K562 (cell line): ENCODE results near the gene MMP24OS. TPM values are rescaled to one million over a fixed set of nuclear protein-coding genes. Genes with fewer than 3 reads are reported as not detected.

Source experiments
- ATAC-seq: fragments of 200-7000 bp; cut with Tn5 transposase; 3 replicates; pipeline ENCODE4 v1.9.1; 2020; ENCODE audit warnings: moderate library complexity
- BruUV-seq: library from RNA; stranded (reverse); fragments of 400-500 nt; replicated peaks from 2 replicates; lab custom pipeline; 2021; lab: Mats Ljungman, UMichigan
- CTCF ChIA-PET: fragments of 300-600 bp; formaldehyde crosslinking; extraction: SDS; loops from one replicate; lab custom pipeline; 2021; ENCODE audit warnings: low intra/inter-chr PET ratio; lab: Yijun Ruan, JAX
- POLR2A ChIA-PET: fragments of 300-600, 350-650 bp; sonication (Branson Sonifier 250); formaldehyde crosslinking; extraction: SDS; loops from one replicate; lab custom pipeline; 2021; ENCODE audit warnings: antibody characterized with exemption, inconsistent platforms; lab: Yijun Ruan, JAX
- DNase-seq, 4 experiments: peaks; one replicate each; pipeline versions ENCODE4 v3.0.0 to v3.0.0-alpha.2; 2011 to 2018; ENCODE audit warnings: low spot score in 3 of 4, mixed read lengths in 3 of 4; ENCODE audit errors: extremely low read depth in 1 of 4
- FAIRE-seq: peaks from 2 replicates; lab custom pipeline; 2011; peaks lifted over from hg19 to GRCh38; lab: Jason Lieb, UNC
- H2AFZ ChIP-seq: 2 replicates; pipeline ENCODE4 v1.6.0; 2011; ENCODE audit warnings: low read depth, low read length, control low read depth, inconsistent platforms
- H3K27ac ChIP-seq: fragments of 200-600 bp; 3 replicates; pipeline ENCODE4 v1.8.0; 2011; ENCODE audit warnings: low read depth, mild to moderate bottlenecking, control low read depth, inconsistent platforms, low read length, moderate library complexity, mixed read lengths; ENCODE audit errors: extremely low read depth
- H3K27me3 ChIP-seq, 2 experiments: fragments of 300-600 bp in 1 of 2; 2 replicates in 1 of 2; 3 replicates in 1 of 2; pipeline versions ENCODE4 v1.6.0 to v1.8.0; 2011; ENCODE audit warnings: inconsistent platforms in 2 of 2, low read length in 2 of 2, mild to moderate bottlenecking in 1 of 2, mixed read lengths in 1 of 2, moderate library complexity in 1 of 2; ENCODE audit not compliant: control insufficient read depth in 2 of 2, insufficient read depth in 2 of 2
- H3K36me3 ChIP-seq: fragments of 300-600 bp; 3 replicates; pipeline ENCODE4 v1.8.0; 2011; ENCODE audit warnings: mild to moderate bottlenecking, low read length, inconsistent platforms; ENCODE audit not compliant: control insufficient read depth, insufficient read depth
- H3K4me1 ChIP-seq, 2 experiments: fragments of 200-600 bp in 1 of 2; replicated peaks in 1 of 2; 2 replicates in 1 of 2; 3 replicates in 1 of 2; pipeline versions ENCODE4 v1.5.1 to v1.8.0; 2011; ENCODE audit warnings: inconsistent platforms in 2 of 2, low read length in 2 of 2, mild to moderate bottlenecking in 1 of 2, mixed read lengths in 1 of 2, moderate library complexity in 1 of 2; ENCODE audit not compliant: control insufficient read depth in 2 of 2, insufficient read depth in 2 of 2
- H3K4me2 ChIP-seq: 2 replicates; pipeline ENCODE4 v1.6.1; 2011; ENCODE audit warnings: low read length, control low read depth, inconsistent platforms, mixed read lengths; ENCODE audit not compliant: insufficient read depth
- H3K4me3 ChIP-seq: fragments of 200-600 bp; sonication (generic), shearing (Covaris generic); 2 replicates; pipeline ENCODE4 v1.5.1; 2016; ENCODE audit warnings: control low read depth, inconsistent platforms
- H3K79me2 ChIP-seq: fragments of 200-600 bp; 3 replicates; pipeline ENCODE4 v1.8.0; 2011; ENCODE audit warnings: low read length, inconsistent platforms; ENCODE audit not compliant: control insufficient read depth, insufficient read depth
- H3K9ac ChIP-seq, 2 experiments: 2 replicates each; pipeline versions ENCODE4 v1.6.0 to v1.6.1; 2011; ENCODE audit warnings: low read depth in 2 of 2, low read length in 2 of 2, control low read depth in 1 of 2, inconsistent platforms in 1 of 2, mild to moderate bottlenecking in 1 of 2, mixed read lengths in 1 of 2; ENCODE audit not compliant: insufficient read depth in 1 of 2
- H3K9me1 ChIP-seq: one replicate; pipeline ENCODE4 v1.6.0; 2011; ENCODE audit warnings: inconsistent platforms, mild to moderate bottlenecking, low read length, moderate library complexity; ENCODE audit not compliant: control insufficient read depth, insufficient read depth
- H3K9me3 ChIP-seq: replicated peaks from 2 replicates; pipeline ENCODE4 v1.5.1; 2011; ENCODE audit warnings: low read depth, low read length, inconsistent platforms; ENCODE audit not compliant: control insufficient read depth, insufficient read depth
- H4K20me1 ChIP-seq: replicated peaks from 2 replicates; pipeline ENCODE4 v1.6.1; 2011; ENCODE audit warnings: low read length, inconsistent platforms, mixed read lengths; ENCODE audit not compliant: control insufficient read depth, insufficient read depth
- PKNOX1 ChIP-seq: fragments of 450-650 bp; IDR thresholded peaks from 2 replicates; pipeline ENCODE4 v1.6.1; 2016
- ZNF395 ChIP-seq: fragments of 200-800 bp; sonication (Bioruptor generic); IDR thresholded peaks from 2 replicates; pipeline ENCODE4 v1.6.1; 2017; ENCODE audit warnings: missing genetic modification characterization, missing compliant biosample characterization
- WGBS: fragments of 100-300 bp; shearing (Covaris generic); methylation state at CpG from one replicate; pipeline ENCODE4 v1.1.6; 2016; ENCODE audit warnings: low coverage, mixed read lengths; ENCODE audit not compliant: insufficient coverage; ENCODE audit errors: missing lambda C conversion rate; 5-methylcytosine and 5-hydroxymethylcytosine counted together
- in situ Hi-C: fragments of 300-500 bp; cut with MboI; formaldehyde crosslinking; loops from 4 replicates; pipeline ENCODE4 v1.15.0; 2018; ENCODE audit warnings: inconsistent platforms, mixed read lengths
- intact Hi-C: fragments of 100-400 bp; cut with micrococcal nuclease; formaldehyde crosslinking; loops from 2 replicates; pipeline ENCODE4 v1.14.2; 2022
- polyA plus RNA-seq, 8 experiments: library from polyadenylated mRNA; depleted of rRNA in 4 of 8; stranded (reverse) in 5 of 8; unstranded in 3 of 8; fragments of >200 nt; fragmentation: Nextera tagmentation in 2 of 8; fragmentation: Illumina TruSeq in 1 of 8; extraction: Ambion mirVana in 2 of 8; extraction: Trizol in 1 of 8; gene quantifications; 2 replicates each; pipeline versions ENCODE4 v1.2.1 to v1.2.3, GENCODE V29; 2011 to 2014; ENCODE audit warnings: inconsistent platforms in 1 of 8, missing spikeins in 1 of 8
- total RNA-seq, 7 experiments: library from RNA; depleted of rRNA in 6 of 7; stranded (reverse); fragments of >200 nt in 6 of 7; fragmentation: Illumina TruSeq in 2 of 7; extraction: Trizol in 2 of 7; gene quantifications; 2 replicates each; pipeline versions ENCODE4 v1.2.1 to v1.2.3, GENCODE V29; 2011 to 2021; ENCODE audit warnings: low replicate concordance in 1 of 7

The MMP24OS gene
- total and polyA plus RNA-seq, 9 of the 15 experiments (the other 6 are each of a cell fraction or from before 2014, with no cell fraction given): 0.92 to 41.5 (median 11.4) TPM

- H3K4me1 ChIP-seq: peaks cover 4 to 6% of the 10 kb centered on the region in 2 experiments; a peak in 4 of 5 replicates
- peaks cover 6% of the 10 kb centered on the region for H3K36me3 ChIP-seq
- no peak overlapping the region for H2AFZ ChIP-seq
- no peak overlapping the region for H3K27ac ChIP-seq
- FAIRE-seq (no peak), ATAC-seq (no peak), DNase-seq (no peak)
- ChIA-PET CTCF (interaction anchor here (0.5 kb wide), 1 partner anchor 10 kb away, joined by 5 read pairs; no protein-coding TSS in a partner anchor), POLR2A (interaction anchor here (1.1 to 1.5 kb wide), 2 partner anchors 8 to 13 kb away, joined by 3 to 4 read pairs; no protein-coding TSS in a partner anchor)
- H3K9me3 ChIP-seq: no peaks in the 10 kb centered on the region
- no peak overlapping the region for H3K4me3 ChIP-seq
- TF ChIP-seq PKNOX1 (no peak), ZNF395 (CRISPR knock-in tag) (no peak)
- in situ Hi-C loops: loop anchor here (25.0 kb wide), 1 partner anchor 120 kb away; the partner anchor contains the start of gene GDF5
- intact Hi-C loops: no loop called here
- no peak overlapping the region for H3K4me2 ChIP-seq
- 74% methylated on average over 5 of the region's 5 CpGs for WGBS
- no TSS peak for BruUV-seq
- no peaks in the 10 kb centered on the region for H3K9me1 ChIP-seq
- H3K9ac ChIP-seq: no peak overlapping the region
- H3K79me2 ChIP-seq: no peaks in the 10 kb centered on the region
- no peaks in the 10 kb centered on the region for H4K20me1 ChIP-seq
- no peaks in the 10 kb centered on the region for H3K27me3 ChIP-seq
Observed at GRCh38 chr20:35317416-35318210, 39.7 kb upstream of the MMP24OS start.
